WTC11 (cell line): ENCODE results near the gene DOCK8. TPM values are rescaled to one million over a fixed set of nuclear protein-coding genes. Genes with fewer than 3 reads are reported as not detected.

Experiments
- ATAC-seq: fragments of 200-7000 bp; cut with Tn5 transposase; 2 replicates; pipeline ENCODE4 v1.10.0; 2021; ENCODE audit warnings: mild to moderate bottlenecking, moderate library complexity
- CTCF ChIA-PET: fragments of 300-600 bp; sonication (Branson Sonifier 250); formaldehyde crosslinking; loops from one replicate; lab custom pipeline; 2021; ENCODE audit warnings: antibody characterized with exemption; lab: Charles Lee
- POLR2A ChIA-PET: fragments of 350-600 bp; sonication (Branson Sonifier 250); formaldehyde crosslinking; loops from one replicate; lab custom pipeline; 2021; ENCODE audit warnings: antibody characterized with exemption; lab: Charles Lee
- DNase-seq: peaks from one replicate; pipeline ENCODE4 v3.0.0; 2021; ENCODE audit warnings: low spot score
- H3K27ac Mint-ChIP-seq: 2 replicates; pipeline ENCODE4 v1.8.0; 2021; ENCODE audit warnings: mixed read lengths
- H3K27me3 Mint-ChIP-seq: 2 replicates; pipeline ENCODE4 v1.8.0; 2021; ENCODE audit warnings: low read depth, mild to moderate bottlenecking, moderate library complexity, mixed read lengths
- H3K36me3 Mint-ChIP-seq: 2 replicates; pipeline ENCODE4 v1.8.0; 2021; ENCODE audit warnings: mixed read lengths
- H3K4me1 Mint-ChIP-seq: 2 replicates; pipeline ENCODE4 v1.8.0; 2022; ENCODE audit warnings: mixed read lengths
- H3K4me3 Mint-ChIP-seq: 2 replicates; pipeline ENCODE4 v1.8.0; 2021; ENCODE audit warnings: mild to moderate bottlenecking, moderate library complexity, mixed read lengths
- H3K9me3 Mint-ChIP-seq: 2 replicates; pipeline ENCODE4 v1.8.0; 2021; ENCODE audit warnings: mixed read lengths
- ATF3 ChIP-seq: sonication (generic); formaldehyde crosslinking; conservative IDR thresholded peaks from 2 replicates; pipeline ENCODE4 v1.8.1; 2022; ENCODE audit warnings: mild to moderate bottlenecking, missing genetic modification reagents
- ATF6 ChIP-seq: sonication (generic); formaldehyde crosslinking; IDR thresholded peaks from 2 replicates; pipeline ENCODE4 v1.8.1; 2023; ENCODE audit warnings: mild to moderate bottlenecking, missing genetic modification reagents
- CBFB ChIP-seq: sonication (generic); formaldehyde crosslinking; IDR thresholded peaks from 2 replicates; pipeline ENCODE4 v1.8.1; 2022; ENCODE audit warnings: mild to moderate bottlenecking, low read depth, missing genetic modification reagents
- CREM ChIP-seq: sonication (generic); formaldehyde crosslinking; IDR thresholded peaks from 2 replicates; pipeline ENCODE4 v1.8.1; 2022; ENCODE audit warnings: mild to moderate bottlenecking, missing genetic modification reagents, moderate library complexity
- CTCF ChIP-seq: fragments of 200-600 bp; IDR thresholded peaks from 2 replicates; pipeline ENCODE4 v1.8.0; 2022; ENCODE audit warnings: antibody characterized with exemption
- EMX1 ChIP-seq: fragments of 250-450 bp; sonication (Bioruptor Pico); IDR thresholded peaks from 2 replicates; pipeline ENCODE4 v1.8.0; 2021; ENCODE audit warnings: mild to moderate bottlenecking
- HMGXB4 ChIP-seq: sonication (generic); formaldehyde crosslinking; IDR thresholded peaks from 2 replicates; pipeline ENCODE4 v1.8.1; 2023; ENCODE audit warnings: mild to moderate bottlenecking, moderate library complexity, missing genetic modification reagents
- JUN ChIP-seq: sonication (generic); formaldehyde crosslinking; IDR thresholded peaks from 2 replicates; pipeline ENCODE4 v1.8.0; 2023; ENCODE audit warnings: mild to moderate bottlenecking, missing genetic modification reagents
- MXD4 ChIP-seq: fragments of 250-450 bp; sonication (Bioruptor Pico); IDR thresholded peaks from 2 replicates; pipeline ENCODE4 v1.8.0; 2021; ENCODE audit warnings: mild to moderate bottlenecking, moderate library complexity, borderline replicate concordance
- MYBL2 ChIP-seq: sonication (generic); formaldehyde crosslinking; IDR thresholded peaks from 2 replicates; pipeline ENCODE4 v1.8.1; 2023; ENCODE audit warnings: mild to moderate bottlenecking, moderate library complexity, missing genetic modification reagents
- NR3C1 ChIP-seq: sonication (generic); formaldehyde crosslinking; conservative IDR thresholded peaks from 2 replicates; pipeline ENCODE4 v1.8.1; 2023; ENCODE audit warnings: low read depth, mild to moderate bottlenecking, missing genetic modification reagents
- PREB ChIP-seq: sonication (generic); formaldehyde crosslinking; IDR thresholded peaks from 2 replicates; pipeline ENCODE4 v1.8.1; 2022; ENCODE audit warnings: mild to moderate bottlenecking, missing genetic modification reagents, moderate library complexity, borderline replicate concordance
- RORB ChIP-seq: fragments of 250-450 bp; sonication (Bioruptor Pico); IDR thresholded peaks from 2 replicates; pipeline ENCODE4 v1.9.0; 2021; ENCODE audit warnings: mild to moderate bottlenecking
- SMAD4 ChIP-seq: sonication (generic); formaldehyde crosslinking; IDR thresholded peaks from 2 replicates; pipeline ENCODE4 v1.8.0; 2022; ENCODE audit warnings: mild to moderate bottlenecking, missing genetic modification reagents
- ZBTB21 ChIP-seq: sonication (generic); formaldehyde crosslinking; IDR thresholded peaks from 2 replicates; pipeline ENCODE4 v1.8.1; 2023; ENCODE audit warnings: mild to moderate bottlenecking, missing genetic modification reagents, borderline replicate concordance
- ZBTB43 ChIP-seq: sonication (generic); formaldehyde crosslinking; IDR thresholded peaks from 2 replicates; pipeline ENCODE4 v1.8.1; 2023; ENCODE audit warnings: mild to moderate bottlenecking, missing genetic modification reagents
- ZMAT4 ChIP-seq: fragments of 250-450 bp; sonication (Bioruptor Pico); IDR thresholded peaks from 2 replicates; pipeline ENCODE4 v1.9.0; 2021; ENCODE audit warnings: mild to moderate bottlenecking
- ZNF416 ChIP-seq: fragments of 250-450 bp; sonication (Bioruptor Pico); IDR thresholded peaks from 2 replicates; pipeline ENCODE4 v1.9.0; 2021; ENCODE audit warnings: mild to moderate bottlenecking, inconsistent platforms
- ZSCAN18 ChIP-seq: fragments of 250-450 bp; sonication (Bioruptor Pico); IDR thresholded peaks from 2 replicates; pipeline ENCODE4 v2.1.2; 2022; ENCODE audit warnings: mild to moderate bottlenecking, moderate library complexity
- total RNA-seq: library from RNA; stranded (reverse); gene quantifications from 3 replicates; pipeline ENCODE4 v1.2.3, GENCODE V29; 2021

The DOCK8 gene
- total RNA-seq, 1 experiment from 2014 or later, result 3.2 TPM

- TF ChIP-seq HMGXB4 (CRISPR knock-in tag), result no peak
- TF ChIP-seq NR3C1, result no peak
- TF ChIP-seq ZSCAN18, result no peak
- TF ChIP-seq PREB (CRISPR knock-in tag), result no peak
- TF ChIP-seq MYBL2 (CRISPR knock-in tag), result no peak
These were observed 27.9 kb downstream of the DOCK8 start (continued) for GRCh38 chr9:242461-243080.

- no peak for DNase-seq
- no peak for TF ChIP-seq SMAD4 (CRISPR knock-in tag)
- no peak for TF ChIP-seq ZMAT4 (CRISPR knock-in tag)
- TF ChIP-seq ZBTB21, result no peak
- no peak for TF ChIP-seq ATF6 (CRISPR knock-in tag)
- no peak for TF ChIP-seq EMX1 (CRISPR knock-in tag)
- TF ChIP-seq CBFB (CRISPR knock-in tag), result no peak
- peaks cover 2% of the 10 kb centered on the region; the same call in 1 of the 2 replicates for H3K27me3 Mint-ChIP-seq
- ATAC-seq, result no peak
- H3K27ac Mint-ChIP-seq, result no peak overlapping the region
- no peak overlapping the region for H3K4me3 Mint-ChIP-seq
- ChIA-PET POLR2A (no interaction called here), CTCF (no interaction called here)
- H3K36me3 Mint-ChIP-seq, result no peaks in the 10 kb centered on the region
- H3K9me3 Mint-ChIP-seq, result no peaks in the 10 kb centered on the region
- H3K4me1 Mint-ChIP-seq, result peaks cover 5% of the 10 kb centered on the region
These were observed 33.8 kb downstream of the DOCK8 start for GRCh38 chr9:248278-248961.

GRCh38 chr9:249025-249424 is 34.4 kb downstream of the DOCK8 start:
- ATAC-seq, result no peak
- CTCF ChIA-PET, result no interaction called here
- no peak for DNase-seq
- TF ChIP-seq RORB (CRISPR knock-in tag), result no peak
- H3K4me3 Mint-ChIP-seq, result no peak overlapping the region
- H3K36me3 Mint-ChIP-seq, result no peaks in the 10 kb centered on the region
- H3K27ac Mint-ChIP-seq, result no peak overlapping the region
- POLR2A ChIA-PET, result no interaction called here
- H3K9me3 Mint-ChIP-seq, result no peaks in the 10 kb centered on the region
- peaks cover 11% of the 10 kb centered on the region for H3K4me1 Mint-ChIP-seq
- peaks cover 2% of the 10 kb centered on the region; the same call in 1 of the 2 replicates for H3K27me3 Mint-ChIP-seq

GRCh38 chr9:250039-250438 is 35.4 kb downstream of the DOCK8 start:
- Mint-ChIP-seq H3K27me3 (peaks cover 2% of the 10 kb centered on the region; the same call in 1 of the 2 replicates), H3K4me1 (peaks cover 19% of the 10 kb centered on the region), H3K9me3 (no peaks in the 10 kb centered on the region), H3K36me3 (no peaks in the 10 kb centered on the region), H3K27ac (no peak overlapping the region), H3K4me3 (no peak overlapping the region)
- ChIA-PET POLR2A (no interaction called here), CTCF (no interaction called here)
- ATAC-seq (no peak), DNase-seq (no peak)
- no peak for TF ChIP-seq ATF3 (CRISPR knock-in tag)
- TF ChIP-seq MXD4 (CRISPR knock-in tag), result no peak
- TF ChIP-seq SMAD4 (CRISPR knock-in tag), result no peak
- TF ChIP-seq CREM, result no peak
- no peak for TF ChIP-seq CTCF
- no peak for TF ChIP-seq ZNF416 (CRISPR knock-in tag)
- no peak for TF ChIP-seq ZBTB43
- TF ChIP-seq JUN (CRISPR knock-in tag), result no peak
